ENCODE data around the gene NPPB.
"Not testable (repeated sequence)": the region's sequence is repeated elsewhere in the genome, so short reads cannot be mapped to it uniquely, and the experiment has no call there.

NPPB gene

DNA sequence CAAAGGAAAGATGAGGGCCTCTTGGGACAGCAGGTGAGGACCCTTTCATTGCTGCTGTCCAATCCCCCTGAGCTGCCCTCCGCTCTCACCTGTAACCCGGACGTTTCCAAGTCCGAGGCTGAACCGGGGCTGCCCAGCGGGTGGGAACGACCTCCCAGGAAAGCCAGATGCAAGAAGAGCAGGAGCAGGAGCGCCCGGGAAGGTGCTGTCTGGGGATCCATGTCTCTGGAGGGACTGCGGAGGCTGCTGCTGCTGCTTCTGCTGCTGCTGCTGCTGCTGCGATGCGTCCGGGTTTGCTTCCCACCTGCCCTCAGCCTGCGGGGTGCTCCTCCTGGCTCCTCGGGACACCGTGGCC lies at the start of gene NPPB:
TSS of gene NPPB (minus strand) at position 333 of the 355 bp plus-strand sequence. CDS start at position 221, 112 bp downstream.
- no peak for DNase-seq

DNA sequence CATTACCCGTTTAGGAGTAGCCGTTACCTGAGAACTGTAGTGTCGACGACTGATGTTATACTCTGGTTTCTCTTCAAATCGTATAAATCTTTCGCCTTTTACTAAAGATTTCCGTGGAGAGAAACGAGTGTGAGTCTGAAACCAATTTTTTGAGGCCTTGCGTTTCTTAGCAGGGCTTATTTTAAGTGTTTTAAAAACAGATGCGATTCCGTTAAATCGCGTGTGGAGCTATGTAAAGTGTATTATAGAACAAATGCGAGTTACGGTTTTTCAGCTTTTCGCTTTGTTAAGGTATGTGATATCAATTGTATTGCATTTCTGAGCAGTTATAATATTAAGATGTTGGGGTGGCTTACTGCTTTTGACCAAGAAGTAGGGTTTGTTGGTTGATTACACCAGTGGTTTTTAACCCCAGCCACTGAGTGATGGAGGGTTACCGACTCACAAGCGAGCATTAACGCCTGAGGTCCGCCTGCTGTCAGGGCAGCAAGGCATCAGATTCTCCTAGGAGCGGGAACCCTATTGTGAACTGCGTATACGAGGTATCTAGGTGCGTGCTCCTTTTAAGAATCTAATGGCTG lies 49.4 kb upstream of the NPPB start:
- peak; percentile 87 for DNase-seq

DNA sequence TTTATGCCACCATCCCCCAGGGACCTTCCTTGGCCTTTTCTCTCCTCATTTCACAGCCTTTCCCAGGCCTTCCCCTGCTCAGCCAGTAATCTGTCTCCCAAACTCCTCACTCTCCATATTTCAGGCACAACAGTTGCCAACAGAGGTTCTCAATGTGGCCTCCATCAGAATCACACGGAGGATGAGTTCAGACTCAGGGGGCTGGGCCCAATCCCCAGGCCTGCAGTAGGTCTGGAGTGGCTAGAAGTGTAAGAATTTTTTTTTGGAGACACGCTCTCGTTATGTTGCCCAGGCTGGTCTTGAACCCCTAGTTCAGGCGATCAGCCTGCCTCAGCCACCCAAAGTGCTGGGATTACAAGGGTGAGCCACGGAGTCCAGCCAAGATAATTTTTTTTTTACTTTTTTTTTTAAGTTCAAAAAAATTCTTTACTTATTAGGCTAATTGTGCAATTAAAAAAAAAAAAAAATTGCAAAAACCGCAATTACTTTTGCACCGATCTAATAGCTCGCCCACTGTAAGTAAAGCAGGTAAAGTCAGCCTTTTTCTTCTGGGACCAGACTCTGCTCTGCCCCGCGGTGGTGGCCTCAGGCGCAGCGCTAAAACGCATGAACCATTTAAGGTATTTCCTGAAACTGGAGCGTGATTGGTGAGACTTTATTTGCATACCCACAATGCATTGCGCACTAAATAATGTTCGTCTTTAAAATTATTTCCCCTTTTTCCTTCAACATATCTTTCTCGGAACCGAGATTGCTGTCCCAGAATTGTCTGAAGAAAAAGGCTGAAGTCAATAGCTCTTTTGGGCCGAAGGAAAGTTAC lies 48.7 kb upstream of the NPPB start:
- peak; percentile 87 for DNase-seq

DNA sequence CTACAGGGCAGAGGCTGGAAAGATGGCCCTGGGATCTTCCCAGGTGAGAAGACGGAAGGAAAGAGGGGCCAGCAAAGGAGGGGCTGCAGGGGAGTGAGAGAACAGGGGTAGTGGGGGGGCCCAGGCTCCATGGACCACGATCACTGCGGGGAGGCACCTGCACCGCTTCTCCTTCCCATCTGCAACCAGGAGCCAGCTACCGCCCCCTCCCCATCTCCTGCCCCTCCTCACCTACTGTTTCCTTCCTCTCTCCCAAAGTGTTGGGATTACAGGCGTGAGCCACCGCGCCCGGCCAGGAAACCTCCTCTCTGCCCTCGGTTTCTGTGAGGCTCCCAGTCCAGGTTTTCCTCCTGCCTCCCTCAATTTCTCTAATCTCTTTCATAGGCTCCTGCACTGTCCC lies 48.1 kb upstream of the NPPB start:
- no peak for DNase-seq

DNA sequence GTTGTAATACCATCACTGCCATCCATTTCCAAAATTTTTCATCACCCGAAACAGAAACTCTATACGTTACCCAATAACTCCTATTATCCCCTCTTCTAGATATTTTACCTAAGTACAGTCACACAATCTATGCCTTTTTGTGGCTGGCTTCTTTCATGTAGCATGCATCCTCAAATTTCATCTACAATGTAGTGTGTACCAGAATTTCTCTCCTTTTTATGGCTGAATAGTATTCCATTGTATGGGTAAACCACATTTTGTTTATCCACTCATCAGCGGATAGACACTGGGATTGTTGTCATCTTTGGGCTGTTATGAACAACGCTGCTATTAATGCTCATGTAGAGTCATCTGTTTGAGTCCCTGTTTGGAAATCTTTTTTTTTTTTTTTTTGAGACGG lies 46.2 kb upstream of the NPPB start:
- DNase-seq = no peak

DNA sequence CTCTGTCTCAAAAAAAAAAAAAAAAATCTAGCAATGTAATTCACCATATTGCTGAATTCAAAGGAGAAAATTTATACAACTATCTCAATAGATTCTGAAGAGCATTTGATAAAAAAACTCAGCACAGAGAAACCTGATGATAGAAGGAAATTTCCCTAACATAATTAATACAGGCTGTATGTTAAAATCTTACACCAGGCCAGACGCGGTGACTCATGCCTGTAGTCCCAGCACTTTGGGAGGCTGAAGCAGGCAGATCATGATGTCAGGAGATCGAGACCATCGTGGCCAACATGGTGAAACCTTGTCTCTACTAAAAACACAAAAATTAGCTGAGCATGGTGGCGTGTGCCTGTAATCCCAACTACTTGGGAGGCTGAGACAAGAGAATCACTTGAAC lies 45.4 kb upstream of the NPPB start:
- not testable (repeated sequence) for DNase-seq

DNA sequence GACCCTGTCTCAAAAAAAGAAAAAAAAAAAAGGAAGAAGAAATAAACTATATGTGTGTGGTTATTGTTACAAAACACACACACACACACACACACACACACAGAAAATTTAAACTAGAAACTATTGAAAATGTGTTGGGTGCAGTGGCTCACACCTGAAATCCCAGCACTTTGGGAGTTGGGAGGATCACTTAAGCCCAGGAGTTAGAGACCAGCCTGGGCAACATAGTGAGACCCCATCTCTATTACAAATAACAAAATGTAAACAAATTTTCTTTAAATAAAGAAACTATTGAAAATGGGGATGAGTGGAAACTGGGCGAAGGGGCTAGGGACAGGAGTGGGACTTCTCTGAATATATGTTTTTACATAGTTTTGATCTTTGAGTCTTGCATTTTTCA lies 44.5 kb upstream of the NPPB start:
- DNase-seq = no peak

DNA sequence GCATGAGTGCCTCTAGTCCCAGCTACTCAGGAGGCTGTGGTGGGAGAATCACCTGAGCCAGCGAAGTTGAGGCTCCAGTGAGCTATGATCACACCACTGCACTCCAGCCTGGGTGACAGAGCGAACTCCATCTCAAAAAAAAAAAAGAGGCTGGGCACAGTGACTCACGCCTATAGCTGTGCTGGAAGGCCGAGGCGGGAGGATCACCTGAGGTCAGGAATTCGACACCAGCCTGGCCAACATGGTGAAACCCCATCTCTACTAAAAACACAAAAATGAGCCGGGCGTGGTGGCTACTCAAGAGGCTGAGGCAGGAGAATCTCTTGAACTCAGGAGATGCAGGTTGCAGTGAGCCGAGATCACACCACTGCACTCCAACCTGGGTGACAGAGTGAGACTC lies 42.7 kb upstream of the NPPB start:
- not testable (repeated sequence) for DNase-seq

DNA sequence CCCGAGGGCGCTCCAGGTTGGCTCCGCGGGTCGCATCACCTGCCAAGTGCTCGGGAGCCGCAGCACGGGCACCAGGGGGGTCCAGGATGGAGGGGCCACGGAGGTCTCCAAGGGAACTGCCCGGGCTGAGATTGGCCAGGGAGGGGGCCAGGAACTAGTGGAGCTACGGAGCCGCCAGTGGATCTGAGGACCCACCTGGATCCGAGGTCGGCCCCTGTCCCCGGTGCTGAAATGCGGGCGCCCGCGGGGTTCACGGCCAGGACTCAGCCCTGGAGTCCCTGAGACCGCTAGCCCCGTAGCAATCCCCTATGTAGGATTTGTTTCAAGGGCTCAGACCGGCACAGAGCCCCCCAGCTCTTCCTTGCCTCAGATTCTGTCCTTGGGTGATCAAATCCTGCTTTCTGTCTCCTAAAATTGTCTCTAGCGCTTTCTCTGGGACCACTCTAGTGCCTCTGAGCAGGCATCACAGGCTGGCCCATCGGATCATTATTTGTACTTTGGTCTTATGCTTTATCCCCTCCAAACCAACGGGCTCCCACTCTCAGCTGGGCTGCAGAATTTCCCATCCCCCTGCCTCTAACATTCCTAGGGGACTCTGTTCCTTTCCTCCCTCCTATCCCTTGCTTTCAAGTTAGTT lies 40.2 kb upstream of the NPPB start:
- no peak for DNase-seq

DNA sequence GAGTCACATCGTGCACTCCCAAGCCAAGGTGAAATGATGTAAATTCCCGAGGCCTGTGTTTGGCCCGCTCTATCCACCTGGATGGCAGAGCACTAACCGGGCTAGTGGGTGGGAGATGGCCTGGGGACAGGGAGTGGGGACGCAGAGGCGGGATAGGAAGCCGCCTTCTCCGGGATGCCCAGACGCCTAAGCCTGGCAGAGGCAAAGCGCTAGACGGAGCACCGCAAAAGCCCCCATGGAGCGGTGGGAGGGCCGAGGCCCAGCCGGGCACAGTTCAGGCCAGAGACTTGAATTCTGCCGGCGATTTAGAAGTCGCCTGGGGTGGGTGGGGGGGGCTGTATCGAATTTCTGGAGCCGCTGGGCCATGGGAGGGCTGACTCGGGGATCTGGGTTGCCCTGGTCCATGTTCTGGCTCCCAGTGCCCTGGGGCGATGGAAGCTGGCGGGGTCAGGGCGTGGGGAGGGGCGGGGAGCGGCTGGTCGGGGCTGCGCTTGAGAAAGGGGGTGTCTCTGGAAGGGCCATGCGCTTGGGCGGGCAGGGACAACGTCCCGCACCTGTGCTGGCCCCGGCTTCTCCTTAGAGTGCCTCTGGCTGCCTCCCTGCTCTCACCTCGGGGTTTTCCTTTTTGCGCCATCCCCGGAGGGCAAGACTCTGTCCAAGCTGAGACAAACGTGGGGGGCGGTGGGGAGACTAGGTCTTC lies 39.5 kb upstream of the NPPB start:
- DNase-seq = no peak

DNA sequence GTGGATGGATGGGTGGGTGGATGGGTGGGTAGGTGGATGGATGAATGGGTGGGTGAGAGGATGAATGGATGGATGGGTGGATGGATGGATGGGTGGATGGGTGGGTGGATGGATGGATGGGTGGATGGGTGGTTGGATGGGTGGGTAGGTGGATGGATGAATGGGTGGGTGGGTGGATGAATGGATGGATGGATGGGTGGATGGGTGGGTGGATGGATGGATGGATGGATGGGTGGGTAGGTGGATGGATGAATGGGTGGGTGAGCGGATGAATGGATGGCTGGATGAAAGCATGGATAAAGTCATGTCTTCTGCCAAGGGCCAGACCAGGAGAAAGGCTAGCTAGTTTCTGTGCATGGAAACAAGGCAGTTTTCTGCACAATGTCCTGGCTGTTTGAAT lies 35.8 kb upstream of the NPPB start:
- not testable (repeated sequence) for DNase-seq

DNA sequence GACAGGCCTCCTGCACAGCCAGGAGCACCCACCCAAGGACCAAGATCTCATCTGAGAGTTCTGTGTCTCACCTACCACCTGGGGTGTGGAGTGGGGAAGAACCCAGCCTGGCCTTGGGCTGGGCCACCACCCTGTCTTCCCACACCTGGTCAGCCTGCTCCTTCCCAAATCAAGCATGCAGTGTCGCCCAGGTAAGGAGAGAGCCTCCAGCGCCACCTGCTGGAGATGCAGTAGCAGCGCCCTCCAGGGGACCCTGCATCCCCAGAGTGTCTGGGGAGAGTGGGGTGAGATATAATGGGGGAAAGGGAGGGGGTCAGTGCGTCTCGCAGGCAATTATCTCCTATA lies 35.1 kb upstream of the NPPB start:
- DNase-seq = no peak

DNA sequence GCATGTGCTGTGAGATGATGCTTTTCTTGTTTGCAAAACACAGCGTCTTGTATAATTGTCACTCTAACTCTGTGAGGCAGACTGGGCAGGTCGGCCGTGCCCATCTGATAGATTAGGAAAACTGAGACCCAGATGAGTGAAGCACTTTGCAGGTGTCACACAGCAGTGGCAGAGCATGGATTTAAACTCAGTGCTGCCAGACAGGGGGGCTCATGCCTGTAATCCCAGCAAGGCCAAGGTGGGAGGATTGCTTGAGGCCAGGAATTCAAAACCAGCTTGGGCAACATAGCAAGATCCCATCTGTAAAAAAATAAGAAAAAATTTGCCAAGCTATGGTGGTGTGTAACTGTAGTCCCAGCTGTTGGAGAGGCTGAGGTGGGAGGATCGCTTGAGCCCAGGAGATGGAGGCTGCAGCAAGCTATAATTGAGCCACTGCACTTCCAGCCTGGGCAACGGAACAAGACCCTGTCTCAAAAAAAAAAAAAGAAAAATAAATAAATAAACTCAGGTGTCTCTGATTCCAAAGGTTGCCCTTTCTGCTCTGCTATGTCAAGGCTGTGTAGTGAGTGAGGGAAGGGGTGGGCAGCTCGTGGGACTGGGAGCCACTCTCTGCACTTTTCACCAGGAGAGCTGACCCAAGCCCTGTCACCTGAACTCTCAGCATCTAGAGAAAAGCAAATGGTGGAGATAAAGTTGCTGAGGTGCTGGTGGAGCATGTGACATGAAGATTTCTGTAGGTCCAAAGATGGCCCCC lies 32.9 kb upstream of the NPPB start:
- no peak for DNase-seq

DNA sequence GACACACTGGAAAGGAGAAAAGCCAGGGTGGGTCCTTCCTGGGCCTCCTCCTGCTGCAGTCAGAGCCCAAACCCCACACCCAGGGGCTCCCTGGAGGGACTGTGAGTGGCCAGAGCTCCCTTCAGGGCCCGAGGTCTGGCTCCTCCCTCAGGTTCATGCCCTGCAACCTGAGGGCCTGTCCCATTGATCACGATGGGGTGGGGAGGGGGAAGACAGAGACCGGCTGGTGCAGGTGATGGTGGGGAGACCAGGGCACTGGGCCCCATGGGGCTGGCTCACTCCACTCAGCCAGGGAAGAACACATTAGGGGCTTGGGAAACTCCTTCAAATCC lies 30.1 kb upstream of the NPPB start:
- no peak for DNase-seq

DNA sequence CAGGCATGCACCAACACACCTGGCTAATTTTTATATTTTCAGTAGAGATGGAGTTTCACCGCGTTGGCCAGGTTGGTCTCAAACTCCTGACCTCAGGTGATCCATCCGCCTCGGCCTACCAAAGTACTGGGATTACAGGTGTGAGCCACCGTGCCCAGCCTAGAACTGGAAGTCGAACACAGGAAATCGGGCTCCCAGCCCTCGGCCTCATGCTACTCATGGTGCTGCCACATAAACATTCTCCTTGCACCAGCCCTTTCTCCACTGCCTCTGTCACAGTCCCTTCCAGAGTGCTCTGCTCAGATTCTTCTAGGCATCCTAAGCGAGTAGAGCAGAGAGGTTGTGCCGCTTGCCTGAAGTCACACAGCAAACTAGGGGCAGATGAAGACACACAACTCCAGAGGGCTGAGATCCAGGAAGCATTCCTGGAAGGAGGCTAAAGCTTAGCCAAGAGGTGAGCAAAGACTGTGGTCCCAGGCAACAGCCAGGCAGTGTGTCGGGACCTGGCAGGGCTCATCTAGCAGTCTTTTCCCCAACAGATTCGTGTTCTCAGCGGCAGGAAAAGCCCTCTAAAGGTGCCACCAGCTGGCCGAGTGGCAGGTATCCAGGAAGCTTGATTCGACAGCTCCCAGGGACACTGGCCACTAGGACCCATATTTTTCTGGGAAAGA lies 29.6 kb upstream of the NPPB start:
- DNase-seq = no peak

DNA sequence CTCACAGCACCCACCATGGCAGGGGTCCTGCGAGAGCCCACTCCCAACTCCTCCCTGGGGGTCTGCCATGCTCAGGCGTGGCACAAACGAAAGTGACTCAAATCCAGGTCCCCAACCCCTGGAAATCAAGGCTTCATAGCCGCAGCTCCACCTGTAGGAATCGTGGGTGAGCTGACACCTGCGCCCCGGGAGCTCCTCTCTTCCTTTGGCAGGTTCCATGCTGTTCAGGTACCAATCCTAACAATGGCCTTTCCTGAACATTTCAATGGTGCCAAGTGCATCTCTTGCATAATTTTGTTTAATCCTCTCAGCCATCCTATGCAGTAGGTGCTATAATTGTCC lies 28.9 kb upstream of the NPPB start:
- no peak for DNase-seq

DNA sequence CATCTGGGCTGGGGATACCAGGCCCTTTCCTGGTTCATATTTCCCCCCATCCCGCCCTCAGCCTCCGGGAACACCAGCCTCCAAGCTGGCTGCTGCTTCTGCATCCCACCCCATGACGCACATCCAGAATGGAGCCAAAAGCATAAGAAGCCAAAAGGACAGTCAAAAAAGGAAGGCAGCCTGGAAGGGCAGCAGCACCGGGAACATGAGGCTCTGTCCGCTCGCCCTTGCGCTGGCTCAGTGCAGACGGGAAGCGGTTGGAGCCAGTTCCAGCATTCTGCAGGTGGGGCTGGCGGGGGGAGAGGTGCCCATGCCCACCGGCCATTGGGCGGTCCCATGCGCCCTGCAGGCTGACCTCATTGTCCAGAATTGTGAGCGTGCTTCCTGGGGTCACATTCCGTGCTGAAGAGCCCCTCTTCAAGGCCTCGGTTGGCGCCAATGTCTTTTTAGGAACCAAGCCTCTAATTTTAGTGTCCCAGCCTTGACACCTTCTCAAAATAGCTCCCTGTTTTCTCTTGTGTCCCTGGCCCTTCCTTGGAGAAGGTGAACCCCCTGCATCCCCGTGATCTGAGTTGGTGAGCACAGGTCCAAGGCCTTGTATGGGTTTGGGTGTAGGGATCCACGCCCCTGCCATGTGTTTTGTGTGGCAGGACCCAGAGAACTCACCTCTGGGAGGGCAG lies 28.4 kb upstream of the NPPB start:
- no peak for DNase-seq

DNA sequence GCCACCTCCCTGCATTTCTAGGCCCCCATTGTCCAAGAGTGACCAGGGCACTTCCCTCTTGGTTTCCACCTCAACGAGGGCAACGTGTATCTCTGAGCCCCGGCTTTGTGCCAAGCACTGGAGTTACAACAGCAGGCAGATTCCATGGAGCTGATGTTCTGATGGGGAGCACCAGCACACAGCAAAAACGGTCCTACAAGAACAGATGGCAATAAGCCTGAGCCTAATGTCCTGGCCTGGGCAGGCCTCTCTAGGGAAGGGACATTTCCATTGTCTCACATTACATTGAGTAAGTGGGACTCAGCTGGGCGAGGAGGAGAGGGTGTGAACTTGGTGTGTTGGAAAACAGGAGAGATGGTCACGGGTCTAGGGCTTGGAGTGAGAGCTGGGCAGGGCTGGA lies 27.2 kb upstream of the NPPB start:
- DNase-seq = no peak

DNA sequence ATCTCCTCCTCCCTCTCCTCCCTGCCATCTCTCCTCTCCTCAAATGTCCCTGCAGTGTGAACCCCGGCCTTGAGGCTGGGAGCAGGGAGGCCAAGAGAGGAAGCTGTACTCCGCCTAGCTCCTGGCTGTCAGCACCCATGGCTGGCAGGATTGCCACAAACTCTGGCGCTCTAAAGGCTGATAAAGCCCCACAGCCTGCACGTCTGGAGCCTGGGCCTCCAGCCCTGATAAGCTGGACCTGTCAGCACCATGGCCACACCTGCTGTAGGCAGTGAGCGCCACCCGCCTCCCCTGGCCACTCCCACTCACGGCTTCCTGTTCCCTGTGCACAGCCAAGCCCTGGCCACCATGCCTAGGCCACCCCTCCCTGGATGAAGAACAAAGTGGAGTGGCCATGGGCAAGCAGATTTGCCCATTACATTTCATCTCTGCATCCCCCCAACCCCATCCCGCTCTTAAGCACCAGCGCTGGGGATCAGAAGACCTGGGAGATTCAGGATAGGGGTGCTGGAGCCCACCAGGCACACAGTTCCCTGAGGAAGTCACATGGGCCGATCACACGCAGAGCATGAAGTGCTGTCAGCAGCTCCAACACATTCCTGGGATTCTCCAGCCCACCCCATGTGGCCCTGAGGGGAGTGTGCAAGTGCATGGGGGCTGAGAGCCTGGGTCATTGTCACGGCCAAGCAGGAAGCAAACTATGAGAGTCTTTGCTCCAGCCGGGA lies 24.2 kb upstream of the NPPB start:
- DNase-seq = no peak

DNA sequence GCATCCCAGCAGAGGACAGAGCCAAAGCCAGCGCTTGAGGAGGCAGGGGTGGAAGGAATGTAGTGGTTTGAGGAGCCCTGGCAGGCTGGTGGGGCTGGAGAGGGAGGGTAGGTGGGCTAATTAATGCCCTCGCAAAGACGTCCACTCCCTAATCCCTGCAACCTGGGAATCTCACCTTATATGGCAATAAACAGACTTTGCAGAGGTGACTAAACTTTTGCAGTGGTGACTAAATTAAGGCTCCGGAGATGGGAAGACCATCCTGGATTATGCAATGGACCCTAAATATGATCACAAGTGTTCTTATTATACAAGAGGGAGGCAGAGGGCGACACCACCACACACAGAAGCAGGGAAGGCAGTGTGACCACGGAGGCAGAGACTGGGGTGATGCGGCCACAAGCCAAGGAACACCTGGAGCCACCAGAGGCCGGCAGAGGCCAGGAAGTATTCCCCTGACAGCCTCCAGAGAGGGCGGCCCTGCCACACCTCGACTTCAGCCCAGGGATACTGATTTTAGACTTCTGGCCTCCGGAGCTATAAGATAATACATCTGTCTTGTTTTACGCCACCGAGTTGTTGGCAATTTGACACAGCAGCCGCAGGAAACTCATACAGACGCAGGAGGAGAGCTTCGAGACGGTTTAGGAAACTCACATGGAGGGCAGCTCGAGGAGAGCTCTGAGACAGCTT lies 23.1 kb upstream of the NPPB start:
- no peak for DNase-seq
